Upper lobe of left lung (tissue), 4 donors: ENCODE data around the gene BCAS4.

Experiments used
- CTCF ChIP-seq, 6 experiments: fragments of 450-650 bp in 4 of 6; fragments of 200-600 bp in 2 of 6; sonication (generic) in 2 of 6; IDR thresholded peaks; one replicate each; pipeline ENCODE4 v1.5.1; 2016 to 2019; ENCODE audit warnings: antibody characterized with exemption in 6 of 6
- EP300 ChIP-seq, 4 donors: sonication (generic); formaldehyde crosslinking; IDR thresholded peaks; one replicate each; pipeline ENCODE4 v1.5.1; 2017; ENCODE audit warnings: antibody characterized with exemption in 4 of 4, control low read depth in 2 of 4
- POLR2A ChIP-seq, 4 donors: fragments of 450-650 bp; IDR thresholded peaks; one replicate each; pipeline ENCODE4 v1.5.1; 2016 to 2017; ENCODE audit warnings: antibody characterized with exemption in 4 of 4, mild to moderate bottlenecking in 2 of 4
- POLR2AphosphoS5 ChIP-seq, 2 donors: sonication (generic); formaldehyde crosslinking; IDR thresholded peaks; one replicate each; pipeline ENCODE4 v1.5.1; 2017; ENCODE audit warnings: antibody characterized with exemption in 2 of 2

- no peak for TF ChIP-seq CTCF (IDR thresholded peaks at IDR 0.05)
- no peak for TF ChIP-seq EP300 (IDR thresholded peaks at IDR 0.05)
- TF ChIP-seq POLR2A (IDR thresholded peaks at IDR 0.05) = no peak
- no peak for TF ChIP-seq POLR2AphosphoS5 (IDR thresholded peaks at IDR 0.05)
These were observed 24.5 kb downstream of the BCAS4 start for GRCh38 chr20:50819349-50819748.
